ENCODE measurements around the gene KIFBP. TPM values are rescaled to one million over a fixed set of nuclear protein-coding genes. Genes with fewer than 3 reads are reported as not detected.
"Not testable (repeated sequence)": the region's sequence is repeated elsewhere in the genome, so short reads cannot be mapped to it uniquely, and the experiment has no call there.

The KIFBP gene
- total RNA-seq, 2 experiments from 2014 or later = 4.2 TPM

- Mint-ChIP-seq H3K27ac (no peak overlapping the region), H3K4me3 (no peak overlapping the region), H3K36me3 (ENCODE audit: low read depth) (peaks cover 100% of the 10 kb centered on the region), H3K27me3 (no peaks in the 10 kb centered on the region), H3K4me1 (ENCODE audit: low read depth) (peaks cover 10% of the 10 kb centered on the region), H3K9me3 (no peaks in the 10 kb centered on the region)
- no peak overlapping the region for H3K4me3 ChIP-seq (ENCODE audit: low read length)
- intact Hi-C loops (cut with DNase I, micrococcal nuclease) = loop anchor here in 1 of 2 experiments (10.0 kb wide), 1 partner anchor 229 kb away; no protein-coding TSS in a partner anchor
- no peak for DNase-seq
- ATAC-seq (ENCODE audit: poor library complexity) = no peak
- POLR2A ChIA-PET = no interaction called here
- no peak for TF ChIP-seq CTCF (IDR thresholded peaks at IDR 0.05)
- H3K9me3 ChIP-seq (ENCODE audit: control insufficient read depth in 1 of 2, insufficient read depth in 1 of 2, low read length in 2 of 2) = no peaks in the 10 kb centered on the region
- CTCF ChIA-PET = interaction anchor here (0.7 kb wide), 1 partner anchor 9 kb away, joined by 3 read pairs; no protein-coding TSS in a partner anchor
- H3K4me1 ChIP-seq (ENCODE audit: insufficient read depth, low read length) = peaks cover 4% of the 10 kb centered on the region
- H3K36me3 ChIP-seq (ENCODE audit: insufficient read depth, low read length) = peaks cover 92% of the 10 kb centered on the region
- H3K27me3 ChIP-seq (ENCODE audit: control insufficient read depth in 1 of 2, insufficient read depth in 2 of 2, low read length in 2 of 2) = no peaks in the 10 kb centered on the region
- no peak overlapping the region for H3K27ac ChIP-seq (ENCODE audit: low read depth in 1 of 2, low read length in 2 of 2)
Measured at GRCh38 chr10:68973975-68974374, 14.6 kb upstream of the KIFBP start.

- H3K4me1 Mint-ChIP-seq (ENCODE audit: low read depth); H3K27me3 Mint-ChIP-seq; H3K27me3 ChIP-seq (ENCODE audit: control insufficient read depth in 1 of 2, insufficient read depth in 2 of 2, low read length in 2 of 2); H3K9me3 Mint-ChIP-seq; H3K4me1 ChIP-seq (ENCODE audit: insufficient read depth, low read length); DNase-seq; ATAC-seq (ENCODE audit: poor library complexity); H3K9me3 ChIP-seq (ENCODE audit: control insufficient read depth in 1 of 2, insufficient read depth in 1 of 2, low read length in 2 of 2); H3K27ac Mint-ChIP-seq; POLR2A ChIA-PET; CTCF ChIA-PET; H3K27ac ChIP-seq (ENCODE audit: low read depth in 1 of 2, low read length in 2 of 2); H3K4me3 Mint-ChIP-seq; H3K4me3 ChIP-seq (ENCODE audit: low read length): not testable (repeated sequence)
- intact Hi-C loops (cut with DNase I, micrococcal nuclease) = loop anchor here in 1 of 2 experiments (10.0 kb wide), 1 partner anchor 231 kb away; no protein-coding TSS in a partner anchor
- H3K36me3 ChIP-seq (ENCODE audit: insufficient read depth, low read length) = peaks cover 92% of the 10 kb centered on the region
- H3K36me3 Mint-ChIP-seq (ENCODE audit: low read depth) = peaks cover 98% of the 10 kb centered on the region
Measured at GRCh38 chr10:68975936-68976473, 12.6 kb upstream of the KIFBP start.

- ATAC-seq (ENCODE audit: poor library complexity); DNase-seq; H3K9me3 ChIP-seq (ENCODE audit: control insufficient read depth in 1 of 2, insufficient read depth in 1 of 2, low read length in 2 of 2); POLR2A ChIA-PET; H3K27me3 Mint-ChIP-seq; H3K9me3 Mint-ChIP-seq; H3K4me1 ChIP-seq (ENCODE audit: insufficient read depth, low read length); H3K27ac ChIP-seq (ENCODE audit: low read depth in 1 of 2, low read length in 2 of 2); H3K27me3 ChIP-seq (ENCODE audit: control insufficient read depth in 1 of 2, insufficient read depth in 2 of 2, low read length in 2 of 2); H3K4me1 Mint-ChIP-seq (ENCODE audit: low read depth); H3K4me3 Mint-ChIP-seq; H3K27ac Mint-ChIP-seq; H3K4me3 ChIP-seq (ENCODE audit: low read length): not testable (repeated sequence)
- peaks cover 94% of the 10 kb centered on the region for H3K36me3 Mint-ChIP-seq (ENCODE audit: low read depth)
- intact Hi-C loops (cut with DNase I, micrococcal nuclease) = loop anchor here in 1 of 2 experiments (10.0 kb wide), 2 partner anchors 235 to 455 kb away; partner anchors contain the start of gene SLC25A16
- CTCF ChIA-PET = interaction anchor here (1.7 kb wide), 1 partner anchor 10 kb away, joined by 4 read pairs; no protein-coding TSS in a partner anchor
- H3K36me3 ChIP-seq (ENCODE audit: insufficient read depth, low read length) = peaks cover 90% of the 10 kb centered on the region
Measured at GRCh38 chr10:68979738-68980137, 8.9 kb upstream of the KIFBP start.

GRCh38 chr10:68981074-68981473 is 7.5 kb upstream of the KIFBP start:
- no peaks in the 10 kb centered on the region for H3K4me1 Mint-ChIP-seq (ENCODE audit: low read depth)
- H3K36me3 Mint-ChIP-seq (ENCODE audit: low read depth) = peaks cover 88% of the 10 kb centered on the region
- no peaks in the 10 kb centered on the region for H3K9me3 Mint-ChIP-seq
- POLR2A ChIA-PET = no interaction called here
- ATAC-seq (ENCODE audit: poor library complexity) (no peak), DNase-seq (peak in 1 of 14 experiments; percentile 18)
- no peak overlapping the region for H3K27ac Mint-ChIP-seq
- intact Hi-C loops (cut with DNase I, micrococcal nuclease) = loop anchor here in 1 of 2 experiments (10.0 kb wide), 1 partner anchor 456 kb away; the partner anchor contains the start of gene SLC25A16
- H3K4me3 ChIP-seq (ENCODE audit: low read length) = no peak overlapping the region
- no peak for TF ChIP-seq CTCF (IDR thresholded peaks at IDR 0.05)
- H3K27me3 ChIP-seq (ENCODE audit: control insufficient read depth in 1 of 2, insufficient read depth in 2 of 2, low read length in 2 of 2) = no peaks in the 10 kb centered on the region
- H3K9me3 ChIP-seq (ENCODE audit: control insufficient read depth in 1 of 2, insufficient read depth in 1 of 2, low read length in 2 of 2) = no peaks in the 10 kb centered on the region
- H3K4me1 ChIP-seq (ENCODE audit: insufficient read depth, low read length) = no peaks in the 10 kb centered on the region
- H3K27ac ChIP-seq (ENCODE audit: low read depth in 1 of 2, low read length in 2 of 2) = no peak overlapping the region
- H3K36me3 ChIP-seq (ENCODE audit: insufficient read depth, low read length) = peaks cover 87% of the 10 kb centered on the region
- H3K4me3 Mint-ChIP-seq = no peak overlapping the region
- H3K27me3 Mint-ChIP-seq = no peaks in the 10 kb centered on the region
- CTCF ChIA-PET = interaction anchor here (0.6 to 1.7 kb wide), 2 partner anchors 11 to 113 kb away, joined by 3 to 4 read pairs; no protein-coding TSS in a partner anchor
